Chondrocyte (in vitro differentiated cells): ENCODE data around the gene RPL19. TPM values are rescaled to one million over a fixed set of nuclear protein-coding genes. Genes with fewer than 3 reads are reported as not detected.

Experiments
- DNase-seq: peaks from one replicate; pipeline ENCODE4 v3.0.0; 2021; ENCODE audit warnings: mixed read lengths, low spot score
- H3K27ac Mint-ChIP-seq: one replicate; pipeline ENCODE4 v1.8.0; 2021; ENCODE audit warnings: mild to moderate bottlenecking, moderate library complexity, mixed read lengths; ENCODE audit not compliant: unreplicated experiment
- H3K27me3 Mint-ChIP-seq: 2 replicates; pipeline ENCODE4 v1.8.0; 2021; ENCODE audit warnings: low read depth, mixed read lengths
- H3K36me3 Mint-ChIP-seq: 2 replicates; pipeline ENCODE4 v1.8.0; 2021; ENCODE audit warnings: low read depth, mixed read lengths
- H3K4me1 Mint-ChIP-seq: 2 replicates; pipeline ENCODE4 v1.8.0; 2021; ENCODE audit warnings: low read depth, mild to moderate bottlenecking, mixed read lengths
- H3K4me3 Mint-ChIP-seq: one replicate; pipeline ENCODE4 v1.8.0; 2021; ENCODE audit warnings: mild to moderate bottlenecking, moderate library complexity, mixed read lengths; ENCODE audit not compliant: unreplicated experiment
- H3K9me3 Mint-ChIP-seq: 2 replicates; pipeline ENCODE4 v1.8.0; 2021; ENCODE audit warnings: low read depth, mixed read lengths
- total RNA-seq: library from RNA; stranded (reverse); gene quantifications from 3 replicates; pipeline ENCODE4 v1.2.1, GENCODE V29; 2021
- TF ChIP-seq, protein P1 (sequence below): fragments of 200-600 bp; sonication (generic); IDR thresholded peaks from 2 replicates; pipeline ENCODE4 v1.5.0; 2021; ENCODE audit warnings: antibody characterized with exemption, mild to moderate bottlenecking, moderate library complexity

RPL19 gene
- total RNA-seq, 1 donor from 2014 or later: 1,035 TPM

DNA sequence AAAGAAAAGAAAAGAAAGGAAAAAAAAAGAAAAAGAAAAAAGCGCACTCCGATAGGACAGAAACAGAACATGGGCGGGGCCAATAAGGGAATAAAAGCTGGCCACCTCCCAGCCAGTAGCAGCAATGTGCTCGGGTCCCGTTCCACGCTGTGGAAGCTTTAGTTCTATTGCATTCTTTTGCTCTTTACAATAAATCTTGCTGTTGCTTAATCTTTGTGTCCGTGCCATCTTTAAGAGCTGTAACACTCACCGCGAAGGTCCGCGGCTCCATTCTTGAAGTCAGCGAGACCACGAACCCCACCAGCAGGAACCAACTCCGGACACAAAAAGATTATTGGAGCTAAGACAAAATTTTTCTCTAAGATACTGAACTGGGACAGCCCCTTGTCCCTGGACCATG is 31.0 kb upstream of the RPL19 start:
- TF ChIP-seq, protein P1, sequence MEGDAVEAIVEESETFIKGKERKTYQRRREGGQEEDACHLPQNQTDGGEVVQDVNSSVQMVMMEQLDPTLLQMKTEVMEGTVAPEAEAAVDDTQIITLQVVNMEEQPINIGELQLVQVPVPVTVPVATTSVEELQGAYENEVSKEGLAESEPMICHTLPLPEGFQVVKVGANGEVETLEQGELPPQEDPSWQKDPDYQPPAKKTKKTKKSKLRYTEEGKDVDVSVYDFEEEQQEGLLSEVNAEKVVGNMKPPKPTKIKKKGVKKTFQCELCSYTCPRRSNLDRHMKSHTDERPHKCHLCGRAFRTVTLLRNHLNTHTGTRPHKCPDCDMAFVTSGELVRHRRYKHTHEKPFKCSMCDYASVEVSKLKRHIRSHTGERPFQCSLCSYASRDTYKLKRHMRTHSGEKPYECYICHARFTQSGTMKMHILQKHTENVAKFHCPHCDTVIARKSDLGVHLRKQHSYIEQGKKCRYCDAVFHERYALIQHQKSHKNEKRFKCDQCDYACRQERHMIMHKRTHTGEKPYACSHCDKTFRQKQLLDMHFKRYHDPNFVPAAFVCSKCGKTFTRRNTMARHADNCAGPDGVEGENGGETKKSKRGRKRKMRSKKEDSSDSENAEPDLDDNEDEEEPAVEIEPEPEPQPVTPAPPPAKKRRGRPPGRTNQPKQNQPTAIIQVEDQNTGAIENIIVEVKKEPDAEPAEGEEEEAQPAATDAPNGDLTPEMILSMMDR: no peak
- no peak for DNase-seq
- peaks cover 17% of the 10 kb centered on the region for H3K4me1 Mint-ChIP-seq
- no peak overlapping the region for H3K4me3 Mint-ChIP-seq
- H3K36me3 Mint-ChIP-seq: no peaks in the 10 kb centered on the region
- no peak overlapping the region for H3K27ac Mint-ChIP-seq
- H3K27me3 Mint-ChIP-seq: peaks cover 1% of the 10 kb centered on the region
- H3K9me3 Mint-ChIP-seq: peaks cover 3% of the 10 kb centered on the region

GRCh38 chr17:39169518-39169917 is 30.6 kb upstream of the RPL19 start:
- H3K9me3 Mint-ChIP-seq: peaks cover 3% of the 10 kb centered on the region
- no peak for DNase-seq
- no peak overlapping the region for H3K27ac Mint-ChIP-seq
- TF ChIP-seq, protein P1: no peak
- H3K36me3 Mint-ChIP-seq: no peaks in the 10 kb centered on the region
- peaks cover 1% of the 10 kb centered on the region for H3K27me3 Mint-ChIP-seq
- peaks cover 12% of the 10 kb centered on the region for H3K4me1 Mint-ChIP-seq
- H3K4me3 Mint-ChIP-seq: no peak overlapping the region

- H3K27me3 Mint-ChIP-seq: no peaks in the 10 kb centered on the region
- H3K27ac Mint-ChIP-seq: no peak overlapping the region
- H3K4me1 Mint-ChIP-seq: peaks cover 7% of the 10 kb centered on the region
- TF ChIP-seq, protein P1: no peak
- no peak overlapping the region for H3K4me3 Mint-ChIP-seq
- no peak for DNase-seq
- peaks cover 3% of the 10 kb centered on the region for H3K9me3 Mint-ChIP-seq
- peaks cover 2% of the 10 kb centered on the region for H3K36me3 Mint-ChIP-seq
Measured at GRCh38 chr17:39170109-39170508, 30.0 kb upstream of the RPL19 start.

DNA sequence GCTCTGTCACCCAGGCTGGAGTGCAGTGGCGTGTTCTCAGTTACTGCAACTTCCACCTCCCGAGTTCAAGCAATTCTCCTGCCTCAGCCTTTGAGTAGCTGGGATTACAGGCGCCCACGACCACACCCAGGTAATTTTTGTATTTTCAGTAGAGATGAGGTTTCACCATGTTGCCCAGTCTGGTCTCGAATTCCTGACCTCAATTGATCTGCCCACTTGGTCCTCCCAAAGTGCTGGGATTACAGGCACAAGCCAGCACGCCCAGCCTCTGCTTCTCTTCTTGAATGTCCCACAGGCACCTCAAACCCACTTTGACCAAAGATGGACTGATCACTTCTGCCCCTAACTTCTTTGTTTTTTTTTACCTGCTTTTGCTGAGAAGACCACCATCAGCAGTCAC is 29.5 kb upstream of the RPL19 start:
- TF ChIP-seq, protein P1: no peak
- Mint-ChIP-seq H3K27ac (no peak overlapping the region), H3K36me3 (peaks cover 6% of the 10 kb centered on the region), H3K9me3 (peaks cover 3% of the 10 kb centered on the region), H3K4me1 (peaks cover 6% of the 10 kb centered on the region), H3K27me3 (no peaks in the 10 kb centered on the region), H3K4me3 (no peak overlapping the region)
- no peak for DNase-seq

- peaks cover 6% of the 10 kb centered on the region for H3K4me1 Mint-ChIP-seq
- peaks cover 14% of the 10 kb centered on the region for H3K36me3 Mint-ChIP-seq
- H3K27me3 Mint-ChIP-seq: no peaks in the 10 kb centered on the region
- no peak overlapping the region for H3K27ac Mint-ChIP-seq
- TF ChIP-seq, protein P1: no peak
- DNase-seq: no peak
- H3K4me3 Mint-ChIP-seq: no peak overlapping the region
- peaks cover 3% of the 10 kb centered on the region for H3K9me3 Mint-ChIP-seq
Measured at GRCh38 chr17:39171933-39172332, 28.1 kb upstream of the RPL19 start.
